ENCODE data around the gene KRTAP4-16.
"Not testable (repeated sequence)": the region's sequence is repeated elsewhere in the genome, so short reads cannot be mapped to it uniquely, and the experiment has no call there.

KRTAP4-16 gene

DNA sequence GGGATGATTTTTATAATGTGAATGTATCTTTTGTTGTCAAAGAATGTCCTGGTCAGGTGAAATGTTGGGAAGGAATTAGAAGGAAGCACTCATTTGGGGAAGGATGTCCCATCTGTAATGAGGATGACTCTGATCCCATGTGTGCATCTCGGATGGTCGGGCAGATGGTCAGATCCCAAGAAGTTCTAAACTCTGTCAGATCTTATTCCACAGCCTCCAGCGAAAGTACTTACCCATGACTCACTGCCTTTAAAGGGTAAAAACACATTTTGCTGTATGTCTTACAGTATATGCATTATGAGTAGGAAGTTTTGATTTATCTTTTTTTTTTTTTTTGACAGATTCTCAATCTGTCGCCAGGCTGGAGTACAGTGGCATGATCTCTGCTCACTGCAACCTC lies 16.7 kb upstream of the KRTAP4-16 start:
- DNase-seq, result no peak

DNA sequence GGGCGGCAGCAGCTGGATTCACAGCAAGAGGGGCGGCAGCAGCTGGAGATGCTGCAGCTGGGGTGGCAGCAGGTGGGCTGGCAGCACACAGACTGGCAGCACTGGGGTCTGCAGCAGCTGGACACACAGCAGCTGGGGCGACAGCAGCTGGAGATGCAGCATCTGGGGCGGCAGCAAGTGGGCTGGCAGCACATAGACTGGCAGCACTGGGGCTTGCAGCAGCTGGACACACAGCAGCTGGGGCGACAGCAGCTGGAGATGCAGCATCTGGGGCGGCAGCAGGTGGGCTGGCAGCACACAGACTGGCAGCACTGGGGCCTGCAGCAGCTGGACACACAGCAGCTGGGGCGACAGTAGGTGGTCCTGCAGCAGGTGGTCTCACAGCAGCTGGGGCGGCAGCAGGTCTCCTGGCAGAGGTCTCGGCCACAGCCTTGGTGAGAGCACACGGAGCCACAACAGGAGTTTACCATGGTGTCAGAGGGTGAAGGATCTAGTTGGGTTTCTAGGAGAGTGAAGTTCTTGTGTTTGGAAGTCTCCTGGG lies 15.9 kb upstream of the KRTAP4-16 start, which contains the start of gene KRTAP4-11:
Gene KRTAP4-11, minus strand, starts transcription at position 528 of the 541 bp plus-strand sequence. Its CDS starts 58 bp downstream, at position 470.
- DNase-seq, result not testable (repeated sequence)

DNA sequence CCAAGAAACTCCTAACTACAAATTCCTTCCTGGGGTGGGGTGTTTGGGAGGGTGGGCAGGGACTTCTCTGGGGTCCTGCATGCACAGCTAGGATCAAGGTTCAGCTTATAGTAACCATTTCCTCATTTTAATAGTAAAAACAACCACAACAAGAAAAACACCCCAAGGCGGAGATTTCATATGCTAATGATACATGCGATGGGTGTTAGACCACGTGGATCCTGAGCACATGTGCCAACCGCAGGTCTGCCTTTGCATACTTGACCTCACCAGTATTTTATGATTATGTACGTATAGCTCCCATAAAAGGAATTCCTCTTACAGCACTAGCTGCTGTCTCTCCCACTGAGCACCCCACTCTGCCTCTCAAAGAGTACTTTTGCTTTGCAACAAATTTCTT lies 14.3 kb upstream of the KRTAP4-16 start:
- no peak for DNase-seq

DNA sequence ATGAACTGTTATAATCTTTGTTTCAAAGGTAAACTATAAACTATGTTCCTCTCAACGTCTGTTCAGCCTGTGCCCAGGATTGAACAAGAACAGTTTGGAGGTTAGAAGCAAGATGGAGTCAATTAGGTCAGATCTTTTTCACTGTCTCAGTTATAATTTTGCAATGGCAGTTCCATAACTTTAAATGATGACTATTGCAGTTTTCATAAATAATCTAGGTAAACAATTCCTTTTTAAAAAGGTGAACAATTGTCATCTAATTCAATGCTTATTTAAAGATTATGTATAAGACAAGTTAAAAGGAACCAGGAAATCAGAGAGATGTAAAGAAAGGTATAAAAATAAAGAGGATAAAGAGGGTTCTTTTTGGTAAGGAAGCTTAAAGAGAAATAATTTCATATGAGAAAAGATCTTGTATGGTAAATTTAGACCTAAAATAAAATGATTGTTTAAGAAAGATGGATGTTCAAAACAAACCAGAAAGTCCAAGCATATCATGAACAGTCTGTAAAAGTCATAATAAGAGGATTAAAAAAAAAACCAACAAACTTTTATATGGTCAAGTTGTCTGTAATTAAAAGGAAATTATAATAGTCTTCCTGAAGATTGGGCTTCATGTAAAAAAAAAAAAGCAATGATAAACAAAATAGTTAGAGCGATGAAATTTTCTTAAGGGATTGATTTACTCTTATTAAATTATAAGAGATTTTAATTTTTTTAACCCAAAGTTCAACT lies 9.3 kb upstream of the KRTAP4-16 start:
- DNase-seq, result no peak

DNA sequence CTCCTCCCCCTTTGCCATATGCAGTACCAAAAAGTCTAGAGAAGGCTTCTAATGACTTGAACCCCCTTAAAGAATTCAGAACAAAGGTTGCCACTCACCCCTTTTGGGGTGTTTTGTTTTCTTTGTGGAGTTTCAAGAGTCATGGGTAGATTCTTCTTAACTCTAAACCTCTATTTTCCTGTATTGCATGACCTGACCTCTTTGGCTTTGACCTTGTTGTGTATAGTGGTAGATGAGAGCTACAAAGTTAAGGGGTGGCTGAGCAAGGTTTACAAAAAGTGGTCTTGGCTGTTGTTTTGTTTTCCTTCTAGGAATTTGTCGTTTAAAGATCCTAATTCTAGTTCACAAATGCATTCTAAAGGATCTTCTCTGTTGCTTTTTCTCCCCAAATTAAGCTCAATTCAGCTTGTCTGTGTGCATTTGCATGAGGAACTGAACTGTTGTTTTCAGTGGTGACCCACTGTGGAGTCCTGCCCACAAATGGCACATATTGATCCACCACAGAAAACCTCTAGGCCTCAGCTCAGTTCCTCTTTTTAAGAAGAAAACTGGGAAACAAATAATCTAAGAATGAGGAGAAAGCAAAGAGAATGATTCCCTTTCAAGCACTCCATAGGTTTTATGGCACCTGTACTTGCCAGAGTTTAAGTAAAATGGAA lies 6.8 kb upstream of the KRTAP4-16 start:
- not testable (repeated sequence) for DNase-seq

DNA sequence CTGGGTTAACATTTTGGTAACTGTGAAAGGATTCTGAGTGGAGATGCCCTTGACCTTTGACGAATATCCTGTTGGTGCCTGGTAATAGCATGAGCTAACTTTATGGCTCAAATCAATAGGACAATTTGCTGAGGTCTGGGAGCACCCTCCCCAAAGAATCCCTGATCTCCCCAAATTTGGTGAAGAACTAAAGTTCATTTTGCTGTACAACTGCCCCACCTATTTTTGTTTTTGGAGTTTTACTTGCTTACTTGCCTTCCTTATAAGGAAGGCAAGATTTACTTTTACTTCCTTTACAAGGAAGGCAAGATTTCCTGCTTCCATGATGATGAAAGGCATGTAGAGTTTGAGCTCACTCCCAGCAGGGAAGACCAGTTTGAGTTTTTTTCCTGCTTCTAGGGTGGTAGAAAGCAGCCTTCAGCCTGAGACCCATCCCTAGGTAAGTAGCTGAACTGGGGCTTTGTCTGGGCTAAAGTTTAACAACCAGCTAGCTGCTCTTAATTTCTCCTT lies 6.0 kb upstream of the KRTAP4-16 start:
- DNase-seq, result no peak

DNA sequence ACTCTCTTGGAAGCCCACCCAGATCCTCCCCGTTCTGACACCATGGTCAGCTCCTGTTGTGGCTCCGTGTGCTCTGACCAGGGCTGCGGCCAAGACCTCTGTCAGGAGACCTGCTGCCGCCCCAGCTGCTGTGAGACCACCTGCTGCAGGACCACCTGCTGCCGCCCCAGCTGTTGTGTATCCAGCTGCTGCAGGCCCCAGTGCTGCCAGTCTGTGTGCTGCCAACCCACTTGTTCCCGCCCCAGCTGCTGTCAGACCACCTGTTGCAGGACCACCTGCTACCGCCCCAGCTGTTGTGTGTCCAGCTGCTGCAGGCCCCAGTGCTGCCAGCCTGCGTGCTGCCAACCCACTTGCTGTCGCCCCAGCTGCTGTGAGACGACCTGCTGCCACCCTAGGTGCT lies 3.3 kb upstream of the KRTAP4-16 start, which contains the start of gene KRTAP4-9:
Gene KRTAP4-9, plus strand, starts transcription at position 43 of the 400 bp plus-strand sequence. Its CDS starts 0 bp downstream, at position 43.
- DNase-seq, result not testable (repeated sequence)

DNA sequence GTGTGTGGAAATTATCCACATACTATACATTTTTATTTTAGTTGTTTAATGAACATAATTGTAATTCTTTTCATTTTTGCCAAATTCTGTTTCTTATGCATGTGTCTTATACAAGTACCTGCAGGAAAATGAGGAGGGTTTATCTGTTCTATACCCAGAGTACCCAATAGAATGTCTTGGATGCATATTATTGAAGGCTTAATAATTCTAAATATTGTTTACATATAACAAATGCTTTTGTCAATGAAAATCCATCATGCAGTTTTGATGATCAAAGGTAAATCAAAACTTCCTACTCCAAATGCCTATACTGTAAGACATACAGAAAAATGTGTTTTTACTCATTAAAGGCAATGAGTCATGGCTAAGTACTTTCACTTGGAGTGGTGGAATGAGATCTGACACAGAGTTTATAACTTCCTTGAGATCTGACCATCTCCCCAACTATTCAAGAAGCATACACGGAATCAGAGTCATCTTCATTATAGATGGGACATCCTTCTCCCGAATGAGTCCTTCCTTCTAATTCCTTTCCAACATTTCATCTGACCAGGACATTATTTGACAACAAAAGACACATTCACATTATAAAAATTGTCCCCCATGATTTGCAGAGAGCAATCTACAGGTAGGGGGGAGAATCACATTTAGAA lies 2.5 kb upstream of the KRTAP4-16 start:
- DNase-seq, result not testable (repeated sequence)

DNA sequence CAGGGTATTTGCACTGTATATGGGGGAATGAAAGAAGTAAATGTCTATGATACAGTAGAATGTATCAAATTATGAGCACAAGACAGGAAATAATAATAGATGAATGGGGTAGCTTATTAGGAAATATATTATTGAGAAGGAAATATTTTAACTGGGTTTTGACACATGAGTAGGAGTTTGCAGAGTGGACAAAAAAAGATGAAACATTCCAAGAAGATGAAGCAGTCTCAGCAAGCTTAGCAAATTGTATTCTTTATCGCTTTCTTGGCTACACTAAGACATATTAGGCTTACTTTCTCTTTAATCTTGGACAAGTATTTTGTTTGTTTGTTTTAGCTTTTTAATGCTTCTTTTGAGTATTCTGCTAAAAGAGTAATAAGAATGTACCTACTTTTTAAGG lies 1.9 kb upstream of the KRTAP4-16 start:
- no peak for DNase-seq

DNA sequence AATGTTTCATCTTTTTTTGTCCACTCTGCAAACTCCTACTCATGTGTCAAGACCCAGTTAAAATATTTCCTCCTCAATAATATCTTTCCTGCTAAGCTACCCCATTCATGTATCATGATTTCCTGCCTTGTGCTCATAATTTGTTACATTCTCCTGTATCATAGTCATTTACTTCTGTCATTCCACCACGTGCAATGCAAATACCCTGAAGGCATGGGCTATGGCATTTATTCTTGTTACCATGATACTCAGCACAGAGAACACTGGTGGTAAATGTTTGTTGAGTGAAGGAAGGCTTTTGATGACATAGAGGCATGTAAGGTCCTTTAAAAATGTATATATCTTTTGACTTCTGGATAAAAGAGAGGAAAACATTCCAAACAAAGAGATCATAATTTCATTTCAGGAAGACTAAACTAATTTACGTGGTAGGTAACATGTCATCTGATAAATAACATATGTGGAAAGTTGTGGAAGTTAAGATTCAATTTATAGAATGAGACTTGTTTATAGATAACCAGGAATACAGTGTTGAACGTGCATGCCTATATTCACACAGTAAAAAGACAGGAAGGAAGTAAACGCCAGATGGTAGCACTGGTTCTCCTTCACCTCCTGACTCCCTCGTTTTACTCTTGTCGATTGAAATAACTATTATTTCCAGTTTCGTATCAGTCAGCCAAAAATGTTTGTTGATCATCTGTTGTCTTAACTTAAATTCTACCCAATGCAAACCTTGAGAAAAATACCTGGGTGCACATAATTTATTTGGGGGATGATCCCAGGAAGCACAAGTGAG lies 2.1 kb downstream of the KRTAP4-16 start:
- not testable (repeated sequence) for DNase-seq

DNA sequence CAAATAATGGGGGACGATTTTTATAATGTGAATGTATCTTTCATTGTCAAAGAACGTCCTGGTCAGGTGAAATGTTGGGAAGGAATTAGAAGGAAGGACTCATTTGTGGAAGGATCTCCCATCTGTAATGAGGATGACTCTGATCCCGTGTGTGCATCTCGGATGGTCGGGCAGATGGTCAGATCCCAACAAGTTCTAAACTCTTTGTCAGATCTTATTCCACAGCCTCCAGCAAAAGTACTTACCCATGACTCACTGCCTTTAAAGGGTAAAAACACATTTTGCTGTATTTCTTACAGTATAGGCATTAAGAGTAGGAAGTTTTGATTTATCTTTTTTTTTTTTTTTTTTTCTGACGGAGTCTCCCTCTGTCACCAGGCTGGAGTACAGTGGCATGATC lies 3.5 kb downstream of the KRTAP4-16 start:
- DNase-seq, result no peak

DNA sequence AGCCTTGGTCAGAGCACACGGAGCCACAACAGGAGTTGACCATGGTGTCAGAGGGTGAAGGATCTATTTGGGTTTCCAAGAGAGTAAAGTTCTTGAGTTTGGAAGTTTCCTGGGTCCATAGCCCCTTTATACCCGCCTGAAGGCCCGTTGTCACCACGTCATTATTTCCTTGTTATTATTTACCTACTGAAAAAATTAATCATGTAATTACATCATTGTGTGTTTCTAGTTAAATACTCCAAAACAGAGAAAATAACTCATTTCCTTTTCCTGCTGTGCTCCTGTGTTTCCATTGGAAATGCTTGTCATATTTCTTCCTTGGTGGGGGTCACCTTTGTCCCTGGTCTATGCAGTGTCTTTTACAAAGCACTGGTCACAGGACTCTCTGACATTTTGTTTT lies 4.0 kb downstream of the KRTAP4-16 start, which contains the start of gene KRTAP4-8:
Gene KRTAP4-8, minus strand, starts transcription at position 101 of the 400 bp plus-strand sequence. Its CDS starts 58 bp downstream, at position 43.
- DNase-seq, result no peak

DNA sequence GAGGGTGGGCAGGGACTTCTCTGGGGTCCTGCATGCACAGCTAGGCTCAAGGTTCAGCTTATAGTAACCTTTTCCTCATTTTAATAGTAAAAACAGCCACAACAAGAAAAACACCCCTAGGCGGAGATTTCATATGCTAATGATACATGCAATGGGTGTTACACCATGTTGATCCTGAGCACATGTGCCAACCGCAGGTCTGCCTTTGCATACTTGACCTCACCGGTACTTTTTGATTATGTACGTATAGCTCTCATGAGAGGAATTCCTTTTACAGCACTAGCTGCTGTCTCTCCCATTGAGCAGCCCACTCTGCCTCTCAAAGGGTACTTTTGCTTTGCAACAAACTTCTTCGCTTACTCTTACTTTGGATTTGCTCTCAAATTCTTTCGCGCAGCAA lies 6.0 kb downstream of the KRTAP4-16 start:
- DNase-seq, result no peak

DNA sequence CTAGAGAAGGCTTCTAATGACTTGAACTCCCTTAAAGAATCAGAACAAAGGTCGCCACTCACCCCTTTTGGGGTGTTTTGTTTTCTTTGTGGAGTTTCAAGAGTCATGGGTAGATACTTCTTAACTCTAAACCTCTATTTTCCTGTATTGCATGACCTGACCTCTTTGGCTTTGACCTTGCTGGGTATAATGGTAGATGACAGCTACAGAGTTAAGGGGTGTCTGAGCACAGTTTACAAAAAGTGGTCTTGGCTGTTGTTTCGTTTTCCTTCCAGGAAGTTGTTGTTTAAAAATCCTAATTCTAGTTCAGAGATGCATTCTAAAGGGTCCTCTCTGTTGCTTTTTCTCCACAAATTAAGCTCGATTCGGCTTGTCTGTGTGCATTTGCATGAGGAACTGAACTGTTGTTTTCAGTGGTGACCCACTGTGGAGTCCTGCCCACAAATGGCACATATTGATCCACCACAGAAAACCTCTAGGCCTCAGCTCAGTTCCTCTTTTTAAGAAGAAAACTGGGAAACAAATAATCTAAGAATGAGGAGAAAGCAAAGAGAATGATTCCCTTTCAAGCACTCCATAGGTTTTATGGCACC lies 13.2 kb downstream of the KRTAP4-16 start:
- not testable (repeated sequence) for DNase-seq

DNA sequence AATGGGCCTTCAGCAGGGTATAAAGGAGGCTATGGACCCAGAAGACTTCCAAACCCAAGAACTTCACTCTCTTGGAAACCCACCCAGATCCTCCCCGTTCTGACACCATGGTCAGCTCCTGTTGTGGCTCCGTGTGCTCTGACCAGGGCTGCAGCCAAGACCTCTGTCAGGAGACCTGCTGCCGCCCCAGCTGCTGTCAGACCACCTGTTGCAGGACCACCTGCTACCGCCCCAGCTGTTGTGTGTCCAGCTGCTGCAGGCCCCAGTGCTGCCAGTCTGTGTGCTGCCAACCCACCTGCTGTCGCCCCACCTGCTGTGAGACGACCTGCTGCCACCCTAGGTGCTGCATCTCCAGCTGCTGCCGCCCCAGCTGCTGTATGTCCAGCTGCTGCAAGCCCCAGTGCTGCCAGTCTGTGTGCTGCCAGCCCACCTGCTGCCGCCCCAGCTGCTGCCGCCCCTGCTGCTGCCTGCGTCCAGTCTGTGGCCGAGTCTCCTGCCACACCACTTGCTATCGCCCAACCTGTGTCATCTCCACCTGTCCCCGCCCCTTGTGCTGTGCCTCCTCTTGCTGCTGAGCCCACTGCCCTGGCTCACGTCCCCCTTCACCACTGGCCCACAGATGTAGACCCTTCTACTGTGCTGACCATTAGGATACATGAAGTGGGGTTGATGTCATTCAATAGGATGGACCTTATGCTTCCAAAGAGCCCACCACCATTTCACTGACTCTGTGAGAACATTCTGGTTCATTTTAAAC lies 17.7 kb downstream of the KRTAP4-16 start, which contains the start of gene KRTAP4-7:
Gene KRTAP4-7, plus strand, starts transcription at position 51 of the 757 bp plus-strand sequence. Its CDS starts 57 bp downstream, at position 108.
- not testable (repeated sequence) for DNase-seq

DNA sequence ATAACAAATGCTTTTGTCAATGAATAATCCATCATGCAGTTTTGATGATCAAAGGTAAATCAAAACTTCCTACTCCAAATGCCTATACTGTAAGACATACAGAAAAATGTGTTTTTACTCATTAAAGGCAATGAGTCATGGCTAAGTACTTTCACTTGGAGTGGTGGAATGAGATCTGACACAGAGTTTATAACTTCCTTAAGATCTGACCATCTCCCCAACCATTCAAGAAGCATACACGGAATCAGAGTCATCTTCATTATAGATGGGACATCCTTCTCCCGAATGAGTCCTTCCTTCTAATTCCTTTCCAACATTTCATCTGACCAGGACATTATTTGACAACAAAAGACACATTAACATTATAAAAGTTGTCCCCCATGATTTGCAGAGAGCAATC lies 18.6 kb downstream of the KRTAP4-16 start:
- DNase-seq, result not testable (repeated sequence)

DNA sequence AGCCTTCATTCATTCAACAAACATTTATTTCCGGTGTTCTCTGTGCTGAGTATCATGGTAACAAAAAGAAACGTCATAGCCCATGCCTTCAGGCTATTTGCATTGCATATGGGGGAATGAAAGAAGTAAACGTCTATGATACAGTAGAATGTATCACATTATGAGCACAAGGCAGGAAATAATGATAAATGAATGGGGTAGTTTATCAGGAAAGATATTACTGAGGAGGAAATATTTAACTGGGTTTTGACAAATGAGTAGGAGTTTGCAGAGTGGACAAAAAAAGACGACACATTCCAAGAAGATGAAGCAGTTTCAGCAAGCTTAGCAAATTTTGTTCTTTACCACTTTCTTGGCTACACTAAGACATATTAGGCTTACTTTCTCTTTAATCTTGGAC lies 19.4 kb downstream of the KRTAP4-16 start:
- no peak for DNase-seq

DNA sequence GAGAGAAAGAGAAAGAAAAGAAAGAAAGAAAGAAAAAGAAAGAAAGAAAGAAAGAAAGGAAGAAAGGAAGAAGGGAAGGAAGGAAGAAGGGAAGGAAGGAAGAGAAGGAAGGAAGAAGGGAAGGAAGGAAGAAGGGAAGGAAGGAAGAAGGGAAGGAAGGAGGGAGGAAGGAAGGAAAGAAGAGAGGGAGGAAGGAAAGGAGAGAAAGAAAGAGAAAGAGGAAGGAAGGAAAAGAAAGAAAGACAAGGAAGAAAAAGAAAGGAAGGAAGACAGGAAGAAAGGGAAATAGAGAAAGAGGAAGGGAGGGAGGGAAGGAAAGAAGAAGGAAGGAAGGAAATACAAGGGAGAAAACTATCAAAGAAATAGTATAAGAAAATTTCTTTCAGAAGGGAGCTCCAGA lies 25.2 kb downstream of the KRTAP4-16 start:
- no peak for DNase-seq

DNA sequence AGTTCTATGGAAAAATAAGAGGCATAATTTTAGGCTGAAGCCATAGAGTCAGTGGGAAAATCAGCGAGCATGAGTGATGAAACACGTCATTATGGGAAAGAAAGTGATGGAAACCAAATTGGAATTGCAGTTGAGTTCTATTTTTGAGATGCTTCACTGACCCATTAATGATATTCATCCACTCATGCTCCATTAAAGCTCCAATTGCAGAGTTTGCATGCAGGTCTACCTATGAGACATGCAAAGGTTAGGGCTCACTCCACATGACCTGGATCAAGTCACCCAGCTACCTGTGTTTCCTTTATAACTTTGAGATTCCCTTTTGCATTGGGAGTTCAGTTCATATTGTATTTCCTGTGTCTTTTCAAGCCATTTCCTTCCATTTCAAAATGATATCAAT lies 28.3 kb downstream of the KRTAP4-16 start:
- DNase-seq, result no peak

DNA sequence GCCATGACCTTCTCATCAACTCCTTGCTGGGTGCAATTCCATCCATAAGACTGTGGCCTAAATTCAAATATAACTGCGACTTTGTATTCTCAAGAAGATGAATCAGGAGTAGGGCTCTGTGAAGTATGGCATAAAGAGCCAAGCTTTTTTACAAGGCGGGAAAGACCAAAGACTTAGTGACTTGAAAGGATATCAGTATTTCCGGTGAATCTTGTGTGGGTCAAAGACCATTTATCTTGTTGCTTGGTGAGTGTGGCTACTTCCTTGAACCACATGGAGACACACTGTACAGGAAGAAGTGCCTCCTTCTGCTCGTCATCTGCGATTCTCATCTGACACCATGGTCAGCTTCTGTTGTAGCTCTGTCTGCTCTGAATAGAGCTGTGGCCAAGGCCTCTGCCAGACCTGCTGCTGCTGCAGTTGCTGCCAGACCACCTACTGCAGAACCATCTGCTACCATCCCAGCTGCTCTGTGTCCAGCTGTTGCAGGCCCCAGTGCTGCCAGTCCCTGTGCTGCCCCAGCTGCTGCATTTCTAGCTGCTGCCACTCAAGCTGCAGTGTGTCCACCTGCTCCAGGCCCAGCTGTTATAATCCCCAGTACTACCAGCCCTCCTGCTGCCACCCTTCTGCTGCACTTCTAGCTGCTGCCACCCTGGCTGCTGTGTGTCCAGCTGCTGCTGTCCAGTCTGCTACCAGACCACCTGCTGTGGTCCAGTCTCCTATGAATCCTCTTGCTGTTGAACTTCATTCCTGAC lies 30.2 kb downstream of the KRTAP4-16 start:
- DNase-seq, result no peak
